ENCODE data around the gene FGGY.
"Not testable (repeated sequence)": the region's sequence is repeated elsewhere in the genome, so short reads cannot be mapped to it uniquely, and the experiment has no call there.

The FGGY gene

DNA sequence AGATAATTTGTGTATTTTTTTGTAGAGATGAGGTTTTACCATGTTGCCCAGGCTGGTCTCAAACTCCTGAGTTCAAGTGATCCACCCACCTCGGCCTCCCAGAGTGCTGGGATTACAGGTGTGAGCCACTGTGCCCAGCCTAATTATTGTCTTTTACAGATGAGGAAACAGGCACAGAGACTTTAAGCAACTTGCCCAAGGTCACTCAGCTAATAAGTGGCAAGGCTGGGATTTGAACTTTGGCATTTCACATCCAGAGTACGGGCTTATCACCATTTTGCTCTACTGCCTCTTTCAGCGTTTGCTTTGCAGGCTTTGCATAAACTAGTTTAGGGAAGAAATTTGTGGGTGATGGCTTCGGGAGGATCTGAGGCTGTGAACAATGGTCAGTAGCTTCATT is 57.3 kb downstream of the FGGY start:
- not testable (repeated sequence) for DNase-seq

DNA sequence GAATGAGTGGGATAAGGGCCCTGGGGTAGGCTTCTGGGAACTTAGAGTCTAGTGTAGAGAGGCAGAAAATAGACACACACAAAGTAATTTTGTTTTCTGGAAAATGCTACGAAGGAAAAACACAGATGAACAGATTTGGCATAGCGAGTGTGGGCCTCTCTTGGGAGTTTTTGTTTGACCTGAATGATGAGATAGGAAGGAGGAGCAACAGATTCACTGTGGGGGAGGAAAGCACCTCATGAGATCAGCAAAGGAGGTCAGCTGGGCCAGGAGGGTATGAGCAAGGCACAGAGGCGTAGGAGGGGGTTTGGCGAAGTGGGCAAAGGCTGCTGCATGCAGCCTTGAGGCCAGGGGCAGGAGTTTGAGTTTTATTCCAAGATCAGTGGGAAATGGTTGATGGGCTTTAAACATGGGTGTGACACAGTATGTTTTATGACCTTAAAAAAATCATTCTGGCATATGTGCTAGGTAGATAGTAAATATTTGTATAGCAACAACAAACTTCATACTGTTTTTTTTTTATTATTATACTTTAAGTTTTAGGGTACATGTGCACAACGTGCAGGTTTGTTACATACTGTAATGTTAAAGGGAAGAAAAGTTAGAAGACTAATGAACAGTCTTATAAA is 57.9 kb downstream of the FGGY start:
- no peak for DNase-seq

DNA sequence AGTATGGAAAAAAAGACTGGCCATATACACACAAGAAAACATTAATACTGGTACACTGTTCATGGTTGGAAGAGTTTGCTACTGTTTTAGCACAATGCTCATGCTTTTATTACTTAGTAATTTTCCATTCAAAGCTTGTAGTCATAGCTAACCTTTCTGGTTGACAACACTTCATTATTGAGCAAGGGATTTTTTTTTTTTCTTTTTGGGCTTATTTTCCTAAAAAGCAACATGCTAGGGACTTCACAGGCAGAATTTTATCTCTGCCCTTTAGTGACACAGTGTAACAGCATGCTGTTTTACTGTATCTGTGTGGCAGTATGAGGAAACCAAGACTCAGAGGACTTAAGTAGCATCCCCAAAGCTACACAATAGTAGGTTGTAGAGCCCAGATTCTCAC is 58.5 kb downstream of the FGGY start:
- no peak for DNase-seq

DNA sequence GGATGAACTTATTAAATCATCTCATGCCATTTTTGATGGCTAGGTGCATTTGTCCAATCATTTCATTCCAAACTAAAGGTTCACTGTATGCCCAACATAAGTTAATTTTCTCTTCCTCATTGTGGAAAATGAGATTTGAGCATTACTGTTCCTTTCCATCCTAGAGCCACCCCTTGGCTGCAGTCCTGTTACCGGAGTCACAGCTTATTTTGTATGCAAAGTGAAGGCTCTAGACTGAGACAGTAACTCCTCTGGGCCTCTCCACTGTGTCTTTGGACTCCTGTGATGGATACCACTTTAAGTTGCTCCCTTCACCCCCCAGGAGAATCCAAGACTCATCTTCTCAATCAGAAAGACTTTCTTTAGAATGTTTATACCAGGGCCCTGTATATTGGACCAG is 59.7 kb downstream of the FGGY start:
- no peak for DNase-seq

DNA sequence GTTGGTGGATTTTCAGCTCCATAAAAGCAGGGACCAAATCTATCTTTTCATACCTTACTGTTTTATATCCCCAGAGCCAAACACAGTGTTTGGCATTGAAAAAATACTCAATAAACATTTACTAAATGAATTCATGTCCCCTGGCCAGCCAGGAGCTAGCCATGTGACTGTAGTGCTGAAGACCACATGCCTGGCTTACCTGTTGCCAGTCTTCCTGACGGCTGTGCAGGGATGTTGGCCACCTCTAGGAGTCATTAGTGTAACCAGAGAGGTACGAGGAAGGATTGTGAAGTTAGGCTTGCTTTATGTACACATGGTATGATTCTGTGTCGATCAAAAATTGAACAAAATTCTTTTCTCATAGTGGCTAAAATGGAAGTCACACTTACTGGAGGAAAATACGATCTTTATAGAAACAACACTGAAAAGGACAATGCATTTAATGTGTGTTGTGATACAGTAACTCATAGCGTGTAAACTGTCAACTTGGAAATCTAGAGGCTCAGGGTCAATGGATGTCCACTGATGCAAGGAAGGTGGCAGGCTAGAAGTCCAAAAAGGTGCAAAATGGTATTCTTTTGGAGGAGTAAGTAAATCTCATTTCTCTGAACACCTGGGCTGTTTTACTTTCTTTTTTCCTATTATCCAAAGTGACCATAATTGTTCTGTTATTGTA is 60.9 kb downstream of the FGGY start:
- no peak for DNase-seq

DNA sequence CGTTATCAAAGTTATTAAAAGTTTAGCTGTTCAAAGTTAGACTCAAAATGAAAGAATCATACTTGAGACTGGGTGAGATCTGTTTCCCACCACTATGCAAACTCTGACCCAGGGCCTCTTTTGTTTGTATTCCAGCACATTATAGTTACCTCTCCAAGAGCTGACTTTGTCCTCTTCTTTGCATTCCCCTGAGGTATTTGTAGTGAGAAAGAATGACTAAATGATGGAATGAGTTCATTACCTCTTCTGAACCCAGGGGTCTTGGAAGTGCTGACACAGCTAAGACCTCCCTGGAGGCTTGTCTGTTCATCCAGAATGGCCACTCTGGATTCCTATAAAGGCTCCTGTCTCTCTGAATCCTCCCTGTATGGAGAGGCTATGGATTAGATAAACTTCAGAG is 62.4 kb downstream of the FGGY start:
- no peak for DNase-seq

DNA sequence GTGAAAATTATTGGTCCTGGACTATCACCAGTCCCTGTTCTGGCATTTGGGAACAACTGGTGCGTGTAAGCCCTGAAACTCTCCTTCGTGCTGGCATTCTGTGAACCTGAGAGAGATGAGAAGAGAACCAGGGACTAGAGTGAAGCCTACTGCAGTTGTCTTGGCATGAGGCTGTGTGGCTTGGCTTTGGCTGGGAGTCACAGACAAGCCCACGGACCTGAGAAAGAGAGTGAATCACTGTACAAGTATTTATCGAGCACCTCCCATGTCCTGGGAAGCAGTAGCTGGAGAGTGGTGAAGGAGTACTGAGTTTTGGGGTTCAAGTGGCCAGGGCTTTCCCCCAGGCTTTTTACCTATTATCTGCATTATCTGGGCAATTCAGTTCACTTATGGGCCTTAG is 63.3 kb downstream of the FGGY start:
- no peak for DNase-seq

DNA sequence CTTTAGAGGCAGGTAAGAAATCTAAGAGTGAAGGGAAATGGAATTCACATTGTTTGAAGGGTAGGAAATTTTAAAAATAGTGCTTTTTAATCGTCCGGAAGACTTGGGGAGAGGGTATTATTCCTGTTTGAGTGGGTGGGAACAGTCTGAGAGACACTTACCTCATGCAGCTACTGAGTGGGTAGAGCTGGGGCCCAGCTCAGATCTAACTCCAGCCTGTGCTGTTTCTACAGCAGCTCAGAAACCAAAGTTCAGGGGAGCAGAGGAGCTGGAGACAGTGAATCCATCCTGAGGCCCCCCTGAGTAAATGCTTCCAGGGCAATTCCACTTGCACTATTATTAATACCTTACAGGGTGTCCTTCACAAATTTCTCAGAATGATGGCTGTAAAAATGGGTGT is 63.8 kb downstream of the FGGY start:
- DNase-seq, result no peak

DNA sequence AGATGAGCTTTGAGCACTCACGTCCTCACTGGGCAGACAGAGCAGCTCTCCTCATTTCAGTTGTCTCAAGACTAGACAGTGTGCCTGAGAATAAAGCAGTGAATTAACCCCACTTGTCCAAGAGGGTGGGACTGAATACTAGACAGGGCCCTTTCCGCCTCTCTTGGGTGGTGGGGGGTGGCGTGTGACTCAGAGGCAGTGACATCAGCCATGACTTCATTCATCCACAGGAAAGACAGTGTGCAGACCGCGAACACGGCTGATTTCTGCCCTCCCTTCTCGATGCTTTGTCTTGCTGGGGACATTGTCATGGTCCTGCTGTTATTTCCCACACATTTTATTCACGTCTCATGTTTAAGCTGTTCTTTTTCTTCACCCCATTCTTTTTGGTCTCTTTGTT is 64.9 kb downstream of the FGGY start:
- no peak for DNase-seq

DNA sequence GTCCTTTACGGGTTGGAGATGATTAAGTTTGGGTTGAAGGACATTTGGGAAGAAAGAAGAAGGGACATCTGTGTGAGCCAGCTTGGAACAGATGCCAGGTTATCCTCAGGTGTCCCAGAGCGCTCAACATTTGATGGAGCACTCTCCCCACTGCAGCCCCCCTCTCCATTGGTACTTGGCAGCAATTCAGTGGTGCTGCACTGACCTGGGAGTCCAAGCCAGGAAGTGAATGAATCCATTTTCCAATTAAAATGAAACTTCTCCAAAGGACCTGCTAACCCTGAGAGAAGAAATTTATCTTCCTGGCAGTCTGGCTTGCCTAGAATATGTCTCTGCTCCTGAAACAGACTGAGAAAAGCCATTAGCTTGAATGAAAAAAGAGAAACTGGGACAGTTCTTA is 67.1 kb downstream of the FGGY start:
- DNase-seq, result no peak

DNA sequence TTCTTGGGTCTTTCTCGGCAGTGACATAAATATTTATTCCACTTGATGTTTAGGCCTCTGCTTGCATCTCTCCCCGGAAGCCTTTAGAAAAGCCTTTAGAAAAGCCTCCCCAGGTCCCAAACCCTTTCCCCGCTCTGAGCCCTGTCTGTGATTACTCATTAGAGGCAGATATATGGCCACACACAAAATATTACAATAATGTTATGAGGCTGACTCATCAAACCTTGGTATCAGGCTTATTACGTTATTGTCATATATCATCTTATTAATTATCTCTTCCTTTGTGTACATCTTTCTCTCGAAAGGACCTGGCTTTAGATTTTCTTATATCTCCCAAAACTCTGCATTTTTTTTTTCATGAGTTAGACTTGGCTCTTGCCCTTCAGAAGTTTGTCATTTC is 69.5 kb downstream of the FGGY start:
- DNase-seq, result no peak

DNA sequence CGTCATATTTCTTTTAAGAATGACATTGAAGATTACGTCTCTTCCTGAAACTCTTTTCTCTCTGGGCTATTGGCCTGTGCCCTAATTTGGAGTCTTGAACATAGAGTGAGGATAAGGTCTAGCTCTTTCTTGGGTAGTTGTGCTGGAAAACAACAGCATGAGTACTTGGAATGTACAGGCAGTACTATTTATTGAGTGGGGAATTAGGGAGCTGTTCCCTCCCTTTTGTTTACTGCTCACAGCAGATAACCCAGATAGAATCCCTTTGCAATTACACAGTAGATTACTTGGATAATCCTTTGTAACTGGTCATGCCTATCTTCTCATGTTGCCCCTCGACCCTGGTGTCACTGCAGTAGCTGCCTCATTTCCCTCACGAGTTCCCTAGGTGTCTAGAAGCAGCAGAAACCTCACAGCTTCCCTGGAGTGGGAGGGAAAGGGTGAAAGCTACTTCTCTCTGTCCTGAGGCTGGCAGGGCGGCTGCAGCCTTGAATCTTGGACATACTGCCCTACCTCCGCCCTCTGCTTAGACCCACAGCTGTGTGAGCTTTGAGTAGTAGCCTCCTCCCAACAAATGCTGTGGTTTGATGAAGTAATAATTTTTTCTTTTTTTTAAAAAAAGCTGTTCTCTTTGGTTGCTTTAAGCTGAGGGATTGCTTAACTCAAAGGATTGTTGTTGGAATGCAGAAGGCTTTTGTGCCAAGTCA is 70.6 kb downstream of the FGGY start:
- DNase-seq, result no peak

DNA sequence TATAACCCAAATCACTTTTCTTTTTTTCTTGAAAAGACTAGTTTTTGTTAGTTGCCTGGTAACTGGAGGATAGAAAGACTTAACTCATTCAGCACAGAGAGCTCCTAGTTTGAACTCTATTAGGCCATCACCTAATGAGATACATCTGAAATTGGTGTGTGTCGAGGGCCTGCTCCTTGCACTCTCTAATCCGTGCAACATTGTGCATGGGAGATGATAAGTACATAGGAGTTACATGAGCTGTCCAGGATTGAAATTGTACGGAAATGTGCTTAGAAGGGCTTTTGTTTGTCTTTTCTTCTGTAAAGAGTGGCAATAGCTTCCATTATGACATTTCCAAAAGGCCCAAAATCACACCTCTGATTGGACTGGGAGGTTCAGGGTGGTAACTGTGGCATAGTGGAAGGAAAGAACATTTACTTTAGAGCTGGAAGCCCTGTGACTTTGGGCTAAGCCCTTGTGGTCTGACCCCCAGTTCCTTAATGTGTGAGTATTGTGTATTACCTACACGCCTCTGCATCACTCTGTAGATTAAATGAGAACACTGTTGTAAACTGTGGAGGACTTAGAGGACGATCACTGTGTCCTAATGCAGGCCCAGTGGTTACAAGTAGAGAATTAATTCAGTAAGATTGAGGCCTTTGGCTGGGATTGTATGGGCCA is 71.2 kb downstream of the FGGY start:
- DNase-seq, result no peak

DNA sequence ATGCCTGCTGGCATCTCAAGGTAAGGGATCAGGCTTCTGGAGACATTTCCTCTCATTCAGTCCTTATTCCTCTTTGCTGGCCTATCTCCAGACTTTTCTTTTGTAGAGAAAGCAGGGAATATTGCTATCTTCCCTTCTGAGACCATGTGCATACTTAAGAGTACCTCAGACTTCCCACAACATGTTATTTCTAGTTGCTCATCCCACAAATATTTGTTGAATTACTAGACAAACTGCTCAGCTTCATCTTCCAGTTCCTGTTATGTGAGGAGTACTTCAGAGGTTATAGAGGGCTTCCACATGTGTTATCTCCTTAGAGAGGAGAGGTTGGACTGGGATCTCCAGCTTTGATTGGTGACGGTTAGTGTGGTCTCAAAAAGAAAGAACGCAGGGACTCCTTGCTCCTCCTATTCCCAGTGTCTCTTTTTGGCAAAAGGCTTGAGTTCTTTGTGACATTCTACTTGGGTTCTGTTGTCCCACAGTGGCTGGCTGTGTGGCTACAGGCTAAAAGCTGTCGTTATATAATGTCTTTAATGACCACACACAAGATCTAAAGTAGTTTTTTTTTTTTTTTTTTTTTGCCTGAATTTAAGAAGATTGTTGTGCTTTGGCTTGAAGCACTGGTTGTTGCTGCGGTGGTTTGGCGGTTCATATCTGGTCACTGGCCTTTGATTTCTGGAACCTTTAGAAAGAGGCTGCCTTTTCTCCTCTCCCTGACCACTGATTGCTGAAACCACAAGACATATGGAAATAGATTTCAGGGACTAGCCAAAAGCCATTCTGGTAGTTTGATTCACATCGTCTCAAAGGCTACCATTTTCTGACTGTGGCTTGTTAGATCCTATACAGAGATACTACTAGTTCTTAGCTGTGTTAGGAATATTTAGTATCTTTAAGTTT is 78.7 kb downstream of the FGGY start:
- DNase-seq, result no peak

DNA sequence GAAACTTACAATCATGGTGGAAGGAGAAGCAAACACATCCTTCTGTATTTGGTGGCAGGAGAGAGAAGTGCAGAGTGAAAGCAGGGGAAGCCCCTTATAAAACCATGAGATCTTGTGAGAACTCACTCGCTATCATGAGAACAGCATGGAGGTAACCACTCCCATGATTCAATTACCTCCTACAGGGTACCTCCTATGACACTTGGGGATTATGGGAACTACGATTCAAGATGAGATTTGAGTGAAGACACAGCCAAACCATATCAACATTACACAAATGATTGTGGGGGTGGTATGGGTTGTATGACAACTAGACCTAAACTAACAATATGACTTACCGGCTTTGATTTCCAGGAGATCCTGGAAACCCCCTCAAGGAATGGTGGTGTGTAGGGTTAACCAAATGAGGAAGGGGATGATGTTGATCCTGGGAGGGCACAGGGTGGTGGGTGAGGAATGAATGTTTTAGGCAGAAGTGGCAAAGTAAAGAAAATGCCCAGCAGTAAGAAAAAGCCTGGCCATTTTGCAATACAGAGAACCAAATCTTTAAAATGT is 80.5 kb downstream of the FGGY start:
- DNase-seq, result no peak

DNA sequence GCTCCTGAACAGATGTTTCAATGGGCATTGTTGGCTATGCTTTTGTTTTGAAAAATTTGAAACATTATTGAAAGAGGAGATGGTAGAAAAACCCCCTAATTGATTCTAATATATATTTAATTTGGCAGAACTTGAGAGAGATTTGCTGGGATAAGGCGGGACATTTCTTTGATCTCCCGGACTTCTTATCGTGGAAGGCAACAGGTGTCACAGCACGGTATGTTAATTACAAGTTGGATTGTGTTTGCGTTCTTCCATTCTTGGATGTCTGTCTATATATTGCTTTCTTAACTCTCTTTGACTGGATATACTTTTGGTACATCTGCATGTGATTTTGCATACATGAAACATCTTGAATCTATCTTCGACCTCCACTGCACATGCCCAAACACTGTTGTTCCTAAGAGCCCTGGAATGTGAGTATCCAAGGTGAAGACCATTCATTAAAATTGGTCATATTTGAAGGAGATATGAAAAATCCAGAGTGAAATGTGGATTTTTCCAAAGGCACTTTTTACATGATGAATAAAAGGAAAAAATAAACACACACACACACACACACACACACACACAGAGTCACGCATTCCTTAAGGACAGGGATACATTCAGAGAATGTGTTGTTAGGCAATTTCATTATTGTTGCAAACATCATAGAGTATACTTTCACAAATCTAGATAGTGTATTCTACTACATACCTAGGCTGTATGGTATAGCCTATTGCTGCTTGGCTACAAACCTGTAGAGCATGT is 81.9 kb downstream of the FGGY start:
- no peak for DNase-seq

DNA sequence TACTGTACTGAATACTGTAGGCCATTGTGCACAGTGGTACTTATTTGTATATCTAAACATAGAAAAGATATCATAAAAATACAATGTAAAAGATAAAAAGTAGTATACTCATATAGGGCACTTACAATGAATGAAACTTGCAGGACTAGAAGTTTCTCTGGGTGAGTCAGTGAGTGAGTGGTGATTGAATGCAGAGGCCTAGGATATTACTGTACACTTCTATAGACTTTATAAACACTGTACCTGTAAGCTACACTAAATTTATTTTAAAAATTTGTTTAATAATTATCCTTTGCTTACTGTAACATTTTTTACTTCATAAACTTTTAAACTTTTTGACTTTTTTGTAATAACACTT is 82.5 kb downstream of the FGGY start:
- DNase-seq, result no peak

DNA sequence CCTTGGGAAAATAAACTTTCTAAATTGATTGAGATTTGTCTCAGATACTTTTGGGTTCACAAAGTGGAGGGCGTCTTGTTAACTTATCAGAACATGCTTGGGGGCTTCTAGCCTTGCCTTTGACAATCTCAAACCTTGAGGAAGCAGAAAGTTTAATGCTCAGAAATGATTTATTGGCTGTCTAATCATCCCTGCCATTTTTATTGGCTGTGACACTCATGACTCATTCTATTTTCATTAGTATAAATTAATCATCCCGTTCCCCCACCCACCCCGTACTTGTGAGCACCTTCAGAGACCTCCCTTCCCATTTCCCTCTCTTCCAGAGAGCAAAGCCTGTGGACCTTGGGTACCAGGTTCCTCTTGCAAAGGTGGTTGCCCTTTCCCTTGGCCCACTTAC is 87.1 kb downstream of the FGGY start:
- no peak for DNase-seq

DNA sequence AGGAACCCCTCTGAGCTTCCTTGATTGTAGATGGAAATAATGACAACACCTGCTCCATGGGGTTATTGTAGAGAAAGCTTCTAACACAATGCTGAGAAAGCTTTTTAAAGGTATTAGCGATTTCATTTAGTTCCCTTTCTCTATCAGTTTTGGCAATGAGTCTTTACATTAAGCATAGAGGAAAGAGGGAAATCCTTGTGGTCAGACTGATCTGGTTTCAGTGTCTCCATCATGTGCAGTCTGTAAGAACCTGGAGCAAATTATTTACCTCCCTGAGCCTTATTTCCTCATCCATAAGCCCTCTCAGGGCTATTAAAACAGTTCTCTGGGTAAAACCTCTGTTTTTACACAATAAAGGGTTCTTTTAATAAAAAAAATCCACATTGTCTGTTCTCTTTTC is 87.5 kb downstream of the FGGY start:
- no peak for DNase-seq

DNA sequence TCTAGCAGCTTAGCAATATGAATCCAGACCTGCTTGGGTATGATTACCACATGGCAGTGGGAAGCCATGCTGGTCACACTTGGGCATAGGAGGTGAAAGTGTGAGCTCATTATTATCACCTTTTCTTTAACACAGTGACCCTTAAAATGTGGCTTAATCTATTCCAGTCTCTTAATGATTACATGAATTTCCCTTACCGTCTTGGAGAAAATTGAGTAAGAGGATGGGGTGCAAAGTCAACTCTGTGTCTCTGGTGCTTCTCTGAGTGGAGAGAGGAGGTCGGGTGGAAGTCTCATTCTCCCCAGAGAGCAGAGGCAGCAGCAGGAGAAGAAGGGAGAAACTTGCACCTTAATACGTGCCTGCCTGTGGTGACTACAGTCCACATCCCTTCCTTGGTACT is 91.3 kb downstream of the FGGY start:
- DNase-seq, result no peak

DNA sequence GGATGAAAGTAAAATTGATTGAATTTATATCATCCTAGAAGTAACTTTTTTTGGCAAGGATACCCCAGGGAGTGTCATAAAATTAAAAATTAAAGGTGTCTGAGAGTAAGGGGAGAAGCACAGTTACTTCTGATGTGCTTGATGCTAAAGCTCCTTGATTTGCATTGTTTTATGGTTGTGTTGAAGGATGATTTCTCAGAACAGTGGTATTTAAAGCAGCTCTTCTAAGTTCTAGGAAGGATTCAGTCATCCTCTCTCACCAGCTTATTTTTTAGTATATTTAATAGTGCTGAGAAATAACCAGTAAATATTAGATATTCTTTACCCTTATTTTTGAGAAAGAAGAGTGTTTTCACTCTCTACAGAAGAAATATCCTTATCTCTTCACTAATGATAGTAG is 93.0 kb downstream of the FGGY start:
- DNase-seq, result no peak

DNA sequence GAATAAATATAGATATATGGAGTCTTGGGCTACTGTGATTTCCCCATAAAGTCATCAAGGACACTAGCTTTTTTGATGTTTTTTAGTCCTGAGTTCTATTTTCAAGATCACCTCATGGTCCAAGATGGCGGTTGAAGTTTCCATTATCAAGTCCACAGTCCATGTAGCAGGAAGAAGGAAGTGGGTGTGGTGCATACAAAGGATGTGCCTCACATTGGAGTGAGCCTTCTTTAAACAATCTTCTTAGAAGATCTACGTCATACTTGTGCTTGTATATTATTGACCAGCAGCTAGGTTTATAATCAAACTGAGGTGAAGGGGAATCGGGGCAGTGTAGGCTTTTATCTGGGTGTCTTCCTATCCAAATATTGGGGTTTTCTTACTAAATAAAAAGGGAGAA is 93.4 kb downstream of the FGGY start:
- DNase-seq, result no peak
